ENCODE data around the gene NRXN3.

The NRXN3 gene

GRCh38 chr14:78637489-78637888 is 467.3 kb downstream of the NRXN3 start:
- no peak for DNase-seq (ENCODE audit: low read depth in 2 of 2)

- no peak for DNase-seq (ENCODE audit: low read depth in 2 of 2)
These were observed 467.8 kb downstream of the NRXN3 start for GRCh38 chr14:78637908-78638475.

GRCh38 chr14:78638926-78639325 is 468.8 kb downstream of the NRXN3 start:
- no peak for DNase-seq (ENCODE audit: low read depth in 2 of 2)

GRCh38 chr14:78644824-78645559 is 474.8 kb downstream of the NRXN3 start:
- no peak for DNase-seq (ENCODE audit: low read depth in 2 of 2)

GRCh38 chr14:78652727-78653126 is 482.6 kb downstream of the NRXN3 start:
- DNase-seq (ENCODE audit: low read depth in 2 of 2): no peak

- no peak for DNase-seq (ENCODE audit: low read depth in 2 of 2)
These were observed 483.0 kb downstream of the NRXN3 start for GRCh38 chr14:78653173-78653572.

GRCh38 chr14:78657451-78657850 is 487.3 kb downstream of the NRXN3 start:
- DNase-seq (ENCODE audit: low read depth in 2 of 2): no peak

GRCh38 chr14:78664841-78665240 is 494.7 kb downstream of the NRXN3 start:
- no peak for DNase-seq (ENCODE audit: low read depth in 2 of 2)

- DNase-seq (ENCODE audit: low read depth in 2 of 2): no peak
These were observed 496.3 kb downstream of the NRXN3 start for GRCh38 chr14:78666336-78667056.

GRCh38 chr14:78667141-78667540 is 497.0 kb downstream of the NRXN3 start:
- no peak for DNase-seq (ENCODE audit: low read depth in 2 of 2)

GRCh38 chr14:78673845-78674244 is 503.7 kb downstream of the NRXN3 start:
- DNase-seq (ENCODE audit: low read depth in 2 of 2): no peak

GRCh38 chr14:78674820-78675219 is 504.6 kb downstream of the NRXN3 start:
- no peak for DNase-seq (ENCODE audit: low read depth in 2 of 2)

GRCh38 chr14:78683206-78683605 is 513.0 kb downstream of the NRXN3 start:
- DNase-seq (ENCODE audit: low read depth in 2 of 2): no peak

- DNase-seq (ENCODE audit: low read depth in 2 of 2): no peak
These were observed 513.8 kb downstream of the NRXN3 start for GRCh38 chr14:78683981-78684380.

GRCh38 chr14:78688503-78688902 is 518.3 kb downstream of the NRXN3 start:
- no peak for DNase-seq (ENCODE audit: low read depth in 2 of 2)

- DNase-seq (ENCODE audit: low read depth in 2 of 2): no peak
These were observed 520.7 kb downstream of the NRXN3 start for GRCh38 chr14:78690836-78691235.

GRCh38 chr14:78697341-78697740 is 527.2 kb downstream of the NRXN3 start:
- DNase-seq (ENCODE audit: low read depth in 2 of 2): no peak

GRCh38 chr14:78698991-78699390 is 528.8 kb downstream of the NRXN3 start:
- DNase-seq (ENCODE audit: low read depth in 2 of 2): no peak

- no peak for DNase-seq (ENCODE audit: low read depth in 2 of 2)
These were observed 530.1 kb downstream of the NRXN3 start for GRCh38 chr14:78700236-78700635.

GRCh38 chr14:78701246-78701645 is 531.1 kb downstream of the NRXN3 start:
- DNase-seq (ENCODE audit: low read depth in 2 of 2): no peak

- no peak for DNase-seq (ENCODE audit: low read depth in 2 of 2)
These were observed 534.8 kb downstream of the NRXN3 start for GRCh38 chr14:78704965-78705364.

- no peak for DNase-seq (ENCODE audit: low read depth in 2 of 2)
These were observed 535.8 kb downstream of the NRXN3 start for GRCh38 chr14:78705989-78706388.
